OCI-LY3 (cell line): Measurements from ENCODE around the gene SLC46A2.

Experiments used
- H2AFZ ChIP-seq: fragments of 200-600, 300-600 bp; shearing (Covaris generic); 2 replicates; pipeline ENCODE4 v1.6.0; 2014; ENCODE audit warnings: antibody characterized with exemption, low read depth, low read length
- H3K27ac ChIP-seq: fragments of 200-600, 300-600 bp; sonication (generic); 2 replicates; pipeline ENCODE4 v1.5.1; 2014; ENCODE audit warnings: mild to moderate bottlenecking, low read length, moderate library complexity, mixed read lengths
- H3K27me3 ChIP-seq: fragments of 200-600, 300-600 bp; sonication (generic); 2 replicates; pipeline ENCODE4 v1.6.1; 2014; ENCODE audit warnings: low read depth, low read length, mixed read lengths
- H3K36me3 ChIP-seq: fragments of 200-600, 300-600 bp; sonication (generic); replicated peaks from 2 replicates; pipeline ENCODE3; 2014; ENCODE audit warnings: low read depth, low read length, mixed read lengths
- H3K4me1 ChIP-seq: fragments of 300-600, 200-600 bp; sonication (generic); 2 replicates; pipeline ENCODE4 v1.6.1; 2014; ENCODE audit warnings: low read length, mixed read lengths
- H3K4me2 ChIP-seq: fragments of 200-600, 300-600 bp; sonication (generic); 2 replicates; pipeline ENCODE4 v1.6.1; 2014; ENCODE audit warnings: low read length, mixed read lengths
- H3K4me3 ChIP-seq: fragments of 300-600, 200-600 bp; sonication (generic); 2 replicates; pipeline ENCODE4 v1.5.1; 2014; ENCODE audit warnings: antibody characterized with exemption, mild to moderate bottlenecking, low read length, moderate library complexity
- H3K79me2 ChIP-seq: fragments of 300-600, 200-600 bp; shearing (Covaris generic); 2 replicates; pipeline ENCODE4 v1.6.1; 2014; ENCODE audit warnings: mild to moderate bottlenecking, low read length, mixed read lengths
- H3K9ac ChIP-seq: fragments of 300-600, 200-600 bp; shearing (Covaris generic); 2 replicates; pipeline ENCODE4 v1.6.0; 2014; ENCODE audit warnings: mild to moderate bottlenecking, low read length, moderate library complexity
- H3K9me3 ChIP-seq: fragments of 200-600, 300-600 bp; shearing (Covaris generic); 2 replicates; pipeline ENCODE4 v1.6.1; 2014; ENCODE audit warnings: low read length, mixed read lengths; ENCODE audit not compliant: insufficient read depth
- H4K20me1 ChIP-seq: fragments of 200-600, 300-600 bp; sonication (generic); 2 replicates; pipeline ENCODE4 v1.6.1; 2016; ENCODE audit warnings: low read length, mixed read lengths; ENCODE audit not compliant: insufficient read depth
- EZH2phosphoT487 ChIP-seq: fragments of 200-600 bp; shearing (Covaris generic); IDR thresholded peaks from 2 replicates; pipeline ENCODE4 v1.6.1; 2018; ENCODE audit warnings: antibody characterized with exemption, mixed run types, low read depth
- TF ChIP-seq, protein P1 (sequence below): fragments of 200-600, 300-600 bp; sonication (generic); IDR thresholded peaks from 2 replicates; pipeline ENCODE4 v1.5.1; 2014; ENCODE audit warnings: antibody characterized with exemption, low read length, low read depth

SLC46A2 gene

GRCh38 chr9:112831969-112832368 lies 58.7 kb downstream of the SLC46A2 start:
- Histone ChIP-seq H3K27me3 (no peaks in the 10 kb centered on the region), H2AFZ (no peak overlapping the region), H4K20me1 (no peaks in the 10 kb centered on the region), H3K9ac (no peak overlapping the region), H3K27ac (no peak overlapping the region), H3K4me2 (no peak overlapping the region), H3K4me3 (no peak overlapping the region), H3K79me2 (no peaks in the 10 kb centered on the region), H3K36me3 (no peaks in the 10 kb centered on the region), H3K4me1 (no peaks in the 10 kb centered on the region; the same call in 1 of the 2 replicates), H3K9me3 (no peaks in the 10 kb centered on the region)
- TF ChIP-seq EZH2phosphoT487: no peak
- TF ChIP-seq, protein P1, sequence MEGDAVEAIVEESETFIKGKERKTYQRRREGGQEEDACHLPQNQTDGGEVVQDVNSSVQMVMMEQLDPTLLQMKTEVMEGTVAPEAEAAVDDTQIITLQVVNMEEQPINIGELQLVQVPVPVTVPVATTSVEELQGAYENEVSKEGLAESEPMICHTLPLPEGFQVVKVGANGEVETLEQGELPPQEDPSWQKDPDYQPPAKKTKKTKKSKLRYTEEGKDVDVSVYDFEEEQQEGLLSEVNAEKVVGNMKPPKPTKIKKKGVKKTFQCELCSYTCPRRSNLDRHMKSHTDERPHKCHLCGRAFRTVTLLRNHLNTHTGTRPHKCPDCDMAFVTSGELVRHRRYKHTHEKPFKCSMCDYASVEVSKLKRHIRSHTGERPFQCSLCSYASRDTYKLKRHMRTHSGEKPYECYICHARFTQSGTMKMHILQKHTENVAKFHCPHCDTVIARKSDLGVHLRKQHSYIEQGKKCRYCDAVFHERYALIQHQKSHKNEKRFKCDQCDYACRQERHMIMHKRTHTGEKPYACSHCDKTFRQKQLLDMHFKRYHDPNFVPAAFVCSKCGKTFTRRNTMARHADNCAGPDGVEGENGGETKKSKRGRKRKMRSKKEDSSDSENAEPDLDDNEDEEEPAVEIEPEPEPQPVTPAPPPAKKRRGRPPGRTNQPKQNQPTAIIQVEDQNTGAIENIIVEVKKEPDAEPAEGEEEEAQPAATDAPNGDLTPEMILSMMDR: no peak

DNA sequence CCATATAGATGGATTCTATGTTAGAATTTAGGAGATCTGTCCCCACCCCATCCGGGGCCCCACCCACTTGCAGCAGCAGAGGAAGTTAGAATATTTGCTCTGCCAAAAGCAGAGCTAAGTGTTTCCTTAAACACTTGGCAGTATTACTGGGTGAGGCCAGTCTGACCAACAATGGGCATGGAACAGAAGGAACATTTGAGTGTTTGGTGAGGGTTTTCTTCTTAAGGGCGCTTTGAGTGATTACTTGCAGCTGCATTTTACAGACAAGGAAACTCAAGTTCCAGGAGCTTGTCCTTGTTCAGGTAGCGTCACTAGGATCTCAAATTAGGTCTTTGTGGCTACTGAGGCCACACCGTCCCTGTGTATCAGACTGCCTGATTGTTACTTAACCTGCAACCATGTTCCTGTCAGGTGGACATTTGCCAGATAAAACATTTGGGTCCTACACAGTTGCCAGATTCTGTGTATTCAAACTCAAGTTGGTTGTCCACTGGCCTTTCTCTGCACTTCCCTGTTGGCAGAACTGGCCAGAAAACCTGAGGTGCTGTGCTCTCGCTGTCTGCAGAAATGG lies 59.3 kb downstream of the SLC46A2 start:
- Histone ChIP-seq H3K36me3 (no peaks in the 10 kb centered on the region), H3K4me1 (no peaks in the 10 kb centered on the region; the same call in 1 of the 2 replicates), H3K4me2 (no peak overlapping the region), H2AFZ (no peak overlapping the region), H3K9me3 (no peaks in the 10 kb centered on the region), H3K79me2 (no peaks in the 10 kb centered on the region), H3K27me3 (no peaks in the 10 kb centered on the region), H4K20me1 (no peaks in the 10 kb centered on the region), H3K27ac (no peak overlapping the region), H3K9ac (no peak overlapping the region), H3K4me3 (no peak overlapping the region)
- TF ChIP-seq EZH2phosphoT487: no peak
- TF ChIP-seq, protein P1: no peak
